ENCODE measurements around the gene ESYT1. TPM values are rescaled to one million over a fixed set of nuclear protein-coding genes. Genes with fewer than 3 reads are reported as not detected.
A peak's percentile ranks its signal among the peaks of the same experiment; 100 is the strongest.

ESYT1 gene
- total and polyA plus RNA-seq, 9 of the 15 experiments (the other 6 are each of a cell fraction or from before 2014, with no cell fraction given): 132 to 420 (median 164) TPM

GRCh38 chr12:56117778-56118687, 10.0 kb upstream of the ESYT1 start, which contains the start of gene ZC3H10 (continued):
- peak; percentile 30; the same call in 1 of the 2 replicates for TF ChIP-seq LEF1 (IDR thresholded peaks at IDR 0.05)
- TF ChIP-seq TOE1 (IDR thresholded peaks at IDR 0.05; ENCODE audit: borderline replicate concordance): peak; percentile 44; the same call in 1 of the 2 replicates
- peak; percentile 84 for TF ChIP-seq TOE1 (CRISPR knock-in tag; IDR thresholded peaks at IDR 0.05; ENCODE audit: borderline replicate concordance, low read depth)
- 0 out of 2 replicates have a peak, but pooled peaks have one; percentile 37 for TF ChIP-seq ZC3H11A (IDR thresholded peaks at IDR 0.05; ENCODE audit: low read depth, low read length)
- peak; percentile 31; the same call in 1 of the 2 replicates for TF ChIP-seq SMC3 (conservative IDR thresholded peaks at IDR 0.05; ENCODE audit: insufficient read depth, low read depth, low read length)
- peak; percentile 98 for TF ChIP-seq POLR2B (IDR thresholded peaks at IDR 0.05; ENCODE audit: low read depth, partially characterized antibody)
- no peak for TF ChIP-seq PRPF4 (IDR thresholded peaks at IDR 0.05; ENCODE audit: insufficient read depth, low read depth, low read length, poor library complexity, severe bottlenecking)
- peak; percentile 19; the same call in 1 of the 2 replicates for TF ChIP-seq REST (IDR thresholded peaks at IDR 0.05; ENCODE audit: borderline replicate concordance)
- TF ChIP-seq REST (CRISPR knock-in tag; IDR thresholded peaks at IDR 0.05; ENCODE audit: low read depth): peak; percentile 44; the same call in 1 of the 2 replicates
- TF ChIP-seq CEBPZ (IDR thresholded peaks at IDR 0.05; ENCODE audit: borderline replicate concordance, low read depth, low read length): 0 out of 2 replicates have a peak, but pooled peaks have one; percentile 22
- peak; percentile 76 for TF ChIP-seq NCOR1 (IDR thresholded peaks at IDR 0.05)
- peak; percentile 99 for TF ChIP-seq FIP1L1 (IDR thresholded peaks at IDR 0.05; ENCODE audit: low read depth, low read length, poor library complexity, severe bottlenecking)
- TF ChIP-seq CBFA2T2 (conservative IDR thresholded peaks at IDR 0.05): no peak
- peak; percentile 99; the same call in 1 of the 2 replicates for TF ChIP-seq KAT7 (CRISPR knock-in tag; IDR thresholded peaks at IDR 0.05; ENCODE audit: borderline replicate concordance)
- no peak for TF ChIP-seq CREBBP (IDR thresholded peaks at IDR 0.05; ENCODE audit: low read depth, low read length)

All from K562 (cell line).